Parathyroid adenoma (tissue), 2 donors: ENCODE results near the gene MBD1.

Experiments
- H2AFZ ChIP-seq: fragments of 300-600 bp; sonication (generic); one replicate; pipeline ENCODE4 v1.7.0; 2017; ENCODE audit warnings: antibody characterized with exemption, mild to moderate bottlenecking
- H3K27ac ChIP-seq: fragments of 300-600 bp; sonication (generic); one replicate; pipeline ENCODE4 v1.7.0; 2017
- H3K27me3 ChIP-seq: fragments of 300-600 bp; sonication (generic); one replicate; pipeline ENCODE4 v1.7.0; 2017; ENCODE audit warnings: low read length; ENCODE audit not compliant: control insufficient read depth, insufficient read depth
- H3K36me3 ChIP-seq: fragments of 300-600 bp; sonication (generic); one replicate; pipeline ENCODE4 v1.7.0; 2017; ENCODE audit warnings: low read length; ENCODE audit not compliant: control insufficient read depth, insufficient read depth
- H3K4me1 ChIP-seq: fragments of 300-600 bp; sonication (generic); one replicate; pipeline ENCODE4 v1.7.0; 2017; ENCODE audit warnings: control low read depth
- H3K4me2 ChIP-seq: fragments of 300-600 bp; sonication (generic); one replicate; pipeline ENCODE4 v1.7.0; 2017; ENCODE audit warnings: low read length
- H3K4me3 ChIP-seq: fragments of 300-600 bp; sonication (generic); one replicate; pipeline ENCODE4 v1.7.0; 2017; ENCODE audit warnings: low read depth, low read length
- H3K79me2 ChIP-seq: fragments of 300-600 bp; sonication (generic); one replicate; pipeline ENCODE4 v1.7.0; 2017; ENCODE audit warnings: control low read depth
- H3K9ac ChIP-seq: fragments of 300-600 bp; sonication (generic); one replicate; pipeline ENCODE4 v1.7.0; 2017; ENCODE audit warnings: mild to moderate bottlenecking
- H3K9me3 ChIP-seq: fragments of 300-600 bp; sonication (generic); one replicate; pipeline ENCODE4 v1.7.0; 2017; ENCODE audit warnings: low read length; ENCODE audit not compliant: control insufficient read depth
- TF ChIP-seq, protein P1 (sequence below): fragments of 300-600 bp; sonication (generic); IDR thresholded peaks from one replicate; pipeline ENCODE4 v1.7.0; 2017; ENCODE audit warnings: antibody characterized with exemption, mild to moderate bottlenecking
- donor health status: primary hyperparathyroidism.

The MBD1 gene

DNA sequence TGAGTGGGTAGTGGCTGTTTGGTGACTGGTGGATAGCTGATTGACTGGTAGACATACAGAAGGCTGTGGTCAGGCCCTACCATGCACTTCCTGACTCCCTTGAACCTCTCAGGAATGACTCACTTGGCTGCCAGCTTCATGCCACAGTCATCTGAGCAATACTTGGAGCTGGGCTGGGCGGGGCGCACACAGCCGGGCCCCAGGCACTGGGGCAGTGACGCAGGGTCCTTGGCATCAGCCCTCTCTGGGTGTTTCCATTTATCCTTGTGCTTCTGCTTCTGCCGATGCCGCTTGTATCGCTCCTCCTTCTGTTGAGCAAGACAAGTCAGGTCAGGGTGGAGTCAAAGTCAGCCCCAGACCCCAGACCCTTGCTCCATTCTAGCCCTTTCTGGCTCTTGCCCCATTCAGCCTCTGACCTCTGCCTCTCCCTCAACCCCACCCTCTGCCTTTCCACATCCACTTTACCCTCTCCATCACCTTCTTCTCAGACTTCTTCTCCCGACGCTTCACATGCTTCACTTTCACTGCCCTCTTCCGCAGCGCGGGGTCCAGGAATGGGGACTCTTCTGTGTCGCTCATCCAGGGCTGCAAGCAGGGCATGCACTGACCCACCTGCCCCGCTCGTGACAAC lies 3.0 kb upstream of the MBD1 start:
- peaks cover 11% of the 10 kb centered on the region for H3K79me2 ChIP-seq
- H2AFZ ChIP-seq, result no peak overlapping the region
- H3K27me3 ChIP-seq, result no peaks in the 10 kb centered on the region
- H3K4me2 ChIP-seq, result no peak overlapping the region
- TF ChIP-seq, protein P1, sequence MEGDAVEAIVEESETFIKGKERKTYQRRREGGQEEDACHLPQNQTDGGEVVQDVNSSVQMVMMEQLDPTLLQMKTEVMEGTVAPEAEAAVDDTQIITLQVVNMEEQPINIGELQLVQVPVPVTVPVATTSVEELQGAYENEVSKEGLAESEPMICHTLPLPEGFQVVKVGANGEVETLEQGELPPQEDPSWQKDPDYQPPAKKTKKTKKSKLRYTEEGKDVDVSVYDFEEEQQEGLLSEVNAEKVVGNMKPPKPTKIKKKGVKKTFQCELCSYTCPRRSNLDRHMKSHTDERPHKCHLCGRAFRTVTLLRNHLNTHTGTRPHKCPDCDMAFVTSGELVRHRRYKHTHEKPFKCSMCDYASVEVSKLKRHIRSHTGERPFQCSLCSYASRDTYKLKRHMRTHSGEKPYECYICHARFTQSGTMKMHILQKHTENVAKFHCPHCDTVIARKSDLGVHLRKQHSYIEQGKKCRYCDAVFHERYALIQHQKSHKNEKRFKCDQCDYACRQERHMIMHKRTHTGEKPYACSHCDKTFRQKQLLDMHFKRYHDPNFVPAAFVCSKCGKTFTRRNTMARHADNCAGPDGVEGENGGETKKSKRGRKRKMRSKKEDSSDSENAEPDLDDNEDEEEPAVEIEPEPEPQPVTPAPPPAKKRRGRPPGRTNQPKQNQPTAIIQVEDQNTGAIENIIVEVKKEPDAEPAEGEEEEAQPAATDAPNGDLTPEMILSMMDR, result no peak
- H3K9ac ChIP-seq, result no peak overlapping the region
- peaks cover 7% of the 10 kb centered on the region for H3K4me1 ChIP-seq
- no peaks in the 10 kb centered on the region for H3K36me3 ChIP-seq
- no peak overlapping the region for H3K27ac ChIP-seq
- H3K9me3 ChIP-seq, result no peaks in the 10 kb centered on the region
- no peak overlapping the region for H3K4me3 ChIP-seq

DNA sequence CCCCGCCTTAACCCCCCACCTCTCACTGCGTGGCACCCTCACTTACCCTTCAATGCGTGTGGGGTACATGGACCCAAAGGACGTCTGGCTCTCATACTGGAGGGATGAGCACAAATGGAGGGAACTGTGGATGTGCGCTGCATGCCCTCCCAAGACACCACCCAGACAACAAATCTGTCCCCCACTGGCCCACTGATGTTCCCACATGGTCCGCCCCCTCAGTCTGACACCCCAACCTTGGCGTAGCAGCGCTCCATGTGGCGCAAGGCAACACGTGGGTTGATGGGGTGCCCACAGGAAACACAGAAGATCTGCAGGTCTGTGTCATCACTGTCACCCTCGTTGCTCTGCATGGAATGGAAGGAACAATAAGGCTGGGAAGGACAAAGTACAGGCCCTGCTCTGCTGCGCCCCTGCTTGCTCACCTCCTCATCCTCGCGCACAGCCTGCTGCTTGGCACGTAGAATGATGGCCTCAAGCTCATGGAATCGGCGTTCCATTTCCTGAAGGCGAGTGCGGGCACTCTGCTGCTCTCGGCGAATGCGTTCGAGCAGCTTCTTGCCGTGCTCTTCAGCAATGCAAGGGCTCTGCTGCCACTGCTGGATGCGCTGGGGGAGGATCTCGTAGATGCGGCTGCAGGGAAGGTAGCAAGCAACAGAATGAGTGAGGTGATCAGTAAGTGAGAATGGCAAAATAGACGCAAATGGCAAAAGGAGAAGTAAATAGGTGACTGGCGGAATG lies 2.3 kb upstream of the MBD1 start:
- no peaks in the 10 kb centered on the region for H3K9me3 ChIP-seq
- no peaks in the 10 kb centered on the region for H3K36me3 ChIP-seq
- H3K4me3 ChIP-seq, result no peak overlapping the region
- H3K9ac ChIP-seq, result no peak overlapping the region
- no peak overlapping the region for H3K4me2 ChIP-seq
- peaks cover 13% of the 10 kb centered on the region for H3K4me1 ChIP-seq
- no peak overlapping the region for H2AFZ ChIP-seq
- no peak overlapping the region for H3K27ac ChIP-seq
- H3K79me2 ChIP-seq, result peaks cover 11% of the 10 kb centered on the region
- TF ChIP-seq, protein P1, result no peak
- H3K27me3 ChIP-seq, result no peaks in the 10 kb centered on the region

DNA sequence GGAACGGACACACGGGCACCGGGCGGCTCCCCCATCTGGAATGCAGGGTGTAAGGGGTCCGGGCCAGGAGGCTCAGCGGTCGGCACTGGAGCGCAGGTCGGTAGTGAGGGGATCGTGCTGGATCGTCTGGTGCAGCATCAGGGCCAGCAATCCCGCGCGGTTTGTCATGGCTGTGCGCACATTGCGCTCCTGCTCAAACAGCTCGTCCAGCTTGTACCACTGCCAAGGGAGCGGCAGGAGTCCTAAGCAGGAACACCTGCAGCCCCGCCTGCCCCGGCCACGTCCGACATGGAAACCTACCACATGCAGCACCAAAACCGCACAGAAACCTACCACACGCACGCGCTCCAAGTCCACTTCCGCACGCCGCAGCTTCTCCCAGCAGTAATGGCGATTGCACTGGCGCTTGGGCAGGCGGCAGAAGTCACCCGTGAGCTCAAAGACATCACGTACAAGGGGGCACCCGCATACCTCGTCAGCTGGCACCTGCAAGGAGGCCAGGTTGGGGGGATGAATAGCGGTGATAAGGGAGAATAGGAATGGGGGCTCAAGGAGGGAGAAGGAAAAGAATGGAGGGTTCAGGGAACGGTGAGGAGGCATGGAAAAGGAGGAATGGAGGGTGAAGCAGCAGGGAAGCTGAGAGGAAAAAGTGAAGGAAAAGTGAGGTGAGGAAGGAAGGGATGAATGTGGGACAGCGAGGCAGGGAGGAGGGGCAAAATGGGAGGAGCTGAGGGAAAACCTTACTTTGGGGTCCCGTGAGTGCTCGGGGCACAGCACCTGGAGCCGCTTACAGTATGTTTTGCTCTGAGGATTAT lies 1.4 kb upstream of the MBD1 start:
- Histone ChIP-seq H3K9ac (no peak overlapping the region), H3K27ac (no peak overlapping the region), H3K9me3 (no peaks in the 10 kb centered on the region), H3K79me2 (peaks cover 11% of the 10 kb centered on the region), H3K27me3 (no peaks in the 10 kb centered on the region), H3K4me1 (peaks cover 13% of the 10 kb centered on the region), H3K36me3 (no peaks in the 10 kb centered on the region), H3K4me3 (no peak overlapping the region), H3K4me2 (no peak overlapping the region), H2AFZ (no peak overlapping the region)
- TF ChIP-seq, protein P1, result no peak

DNA sequence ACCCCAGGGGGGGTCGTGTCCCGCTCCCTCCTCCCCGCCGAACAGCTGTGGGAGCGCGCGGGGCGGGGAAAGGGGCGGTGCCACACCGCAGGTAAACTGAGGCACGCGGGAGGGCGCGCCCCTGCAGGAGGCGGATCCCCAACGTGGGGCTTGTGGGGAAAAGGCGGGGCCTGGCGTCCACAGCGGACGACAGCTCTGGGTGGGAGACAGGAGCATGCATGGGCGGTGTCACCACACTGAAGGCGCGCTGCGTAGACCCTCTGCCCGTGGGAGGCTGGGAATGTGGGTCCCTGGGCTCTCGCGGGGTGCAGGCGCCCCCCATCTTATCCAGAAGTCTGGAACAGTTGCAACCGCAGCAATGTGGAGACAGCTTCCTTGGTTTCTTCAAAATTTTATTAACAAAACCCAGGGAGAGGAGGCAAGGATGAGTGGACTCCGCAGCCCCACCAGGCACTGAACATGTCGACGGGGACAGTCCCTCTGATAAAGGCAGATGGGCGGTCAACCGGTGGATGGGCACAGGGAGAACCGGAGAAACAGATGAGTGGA lies 723 bp upstream of the MBD1 start:
- peak overlapping the region; percentile 88 for H3K27ac ChIP-seq
- peaks cover 13% of the 10 kb centered on the region for H3K4me1 ChIP-seq
- H3K4me3 ChIP-seq, result peak overlapping the region; percentile 96
- TF ChIP-seq, protein P1, result no peak
- H2AFZ ChIP-seq, result peak overlapping the region; percentile 95
- H3K9me3 ChIP-seq, result no peaks in the 10 kb centered on the region
- peak overlapping the region; percentile 99 for H3K4me2 ChIP-seq
- peak overlapping the region; percentile 34 for H3K9ac ChIP-seq
- peaks cover 11% of the 10 kb centered on the region for H3K79me2 ChIP-seq
- no peaks in the 10 kb centered on the region for H3K27me3 ChIP-seq
- H3K36me3 ChIP-seq, result no peaks in the 10 kb centered on the region
